Left lung (tissue), 14 donors: ENCODE measurements around the gene RHOT2. TPM values are rescaled to one million over a fixed set of nuclear protein-coding genes. Genes with fewer than 3 reads are reported as not detected.

Experiments
- ATAC-seq: fragments of 200-7000 bp; cut with Tn5 transposase; one replicate; pipeline ENCODE4 v1.9.1; 2020; ENCODE audit warnings: moderate library complexity
- DNase-seq, 4 donors: peaks; one replicate each; pipeline ENCODE4 v3.0.0-alpha.2; 2013 to 2020
- H3K27ac ChIP-seq, 2 donors: fragments of 200-600 bp; sonication (generic) in 1 of 2; one replicate each; pipeline versions ENCODE4 v1.5.0 to v1.8.0; 2020 to 2021
- H3K27me3 ChIP-seq, 2 donors: fragments of 200-600 bp; sonication (generic) in 1 of 2; one replicate each; pipeline versions ENCODE4 v1.5.0 to v1.8.0; 2020 to 2021
- H3K36me3 ChIP-seq, 2 donors: fragments of 200-600 bp; sonication (generic) in 1 of 2; one replicate each; pipeline versions ENCODE4 v1.5.0 to v1.8.0; 2020 to 2021
- H3K4me1 ChIP-seq, 2 donors: fragments of 200-600 bp; one replicate each; pipeline ENCODE4 v1.8.0; 2021
- H3K4me3 ChIP-seq, 2 donors: fragments of 200-600 bp; sonication (generic) in 1 of 2; one replicate each; pipeline versions ENCODE4 v1.5.0 to v1.8.0; 2020 to 2021; ENCODE audit warnings: mild to moderate bottlenecking in 1 of 2
- H3K9me3 ChIP-seq, 2 donors: fragments of 200-600 bp; sonication (generic) in 1 of 2; one replicate each; pipeline versions ENCODE4 v1.5.0 to v1.8.0; 2020 to 2021
- CTCF ChIP-seq, 2 donors: fragments of 200-600 bp; sonication (generic) in 1 of 2; IDR thresholded peaks; one replicate each; pipeline versions ENCODE4 v1.5.0 to v1.8.0; 2021; ENCODE audit warnings: antibody characterized with exemption in 2 of 2
- intact Hi-C, 2 donors: fragments of 100-400 bp; cut with DNase I; formaldehyde crosslinking; loops; one replicate each; pipeline versions ENCODE4 v1.11.2 to v1.14.2; 2022
- long read RNA-seq, 12 donors: library from polyadenylated mRNA in 2 of 12; unstranded in 2 of 12; transcript quantifications; one replicate each; pipeline ENCODE4 v2.0.0 and lab custom pipeline, GENCODE V29; 2019 to 2026
- polyA plus RNA-seq, 6 donors: library from polyadenylated mRNA; unstranded; fragments of 120-200 nt; gene quantifications; one replicate each; pipeline ENCODE4 v1.2.1, GENCODE V29; 2013; ENCODE audit not compliant: insufficient read length in 6 of 6
- total RNA-seq, 2 donors: library from RNA; stranded (reverse); fragmentation: NEBNext Ultra II Directional; extraction: Animal tissue kit (Norgen Biotek cat#: 25700); gene quantifications; one replicate each; pipeline ENCODE4 v1.2.1, GENCODE V29; 2021
- donor health status: DM: no; HTN: yes; CAD: no.
- donor health status: DM: no; HTN: no; CAD: no.

Gene RHOT2
- 10 to 100 TPM; 75.9 to 87.2 TPM for total RNA-seq
- 100 to 1,000 TPM in 1 of 6 donors, 10 to 100 TPM in 5; 59.8 to 104 (median 69.0) TPM for polyA plus RNA-seq
- long read RNA-seq, donor 1, transcript RHOT2-208 (2 exons, 397 nt) = major isoform, 9 of 46 reads
- long read RNA-seq, donor 1, partial matches to known transcripts = 35 of 46 reads
- long read RNA-seq, donor 1, other reads (novel, unspliced or antisense) = 0 of 46 reads
- long read RNA-seq, donor 2, partial matches to known transcripts = 7 of 11 reads
- long read RNA-seq, donor 2, other reads (novel, unspliced or antisense) = 0 of 11 reads
- long read RNA-seq, donor 3, partial matches to known transcripts = 16 of 19 reads
- long read RNA-seq, donor 3, other reads (novel, unspliced or antisense) = 0 of 19 reads
- long read RNA-seq, donor 4, transcript RHOT2-201 (19 exons, 2,539 nt) = major isoform, 11 of 29 reads
- long read RNA-seq, donor 4, partial matches to known transcripts = 3 of 29 reads
- long read RNA-seq, donor 4, other reads (novel, unspliced or antisense) = 14 of 29 reads
- long read RNA-seq, donor 5, partial matches to known transcripts = 13 of 16 reads
- long read RNA-seq, donor 5, other reads (novel, unspliced or antisense) = 0 of 16 reads
- long read RNA-seq, donor 6, transcript RHOT2-201 (19 exons, 2,539 nt) = major isoform, 5 of 5 reads
- long read RNA-seq, donor 6, partial matches to known transcripts = 0 of 5 reads
- long read RNA-seq, donor 6, other reads (novel, unspliced or antisense) = 0 of 5 reads
- long read RNA-seq, donor 7, transcript RHOT2-201 (19 exons, 2,539 nt) = major isoform, 5 of 12 reads
- long read RNA-seq, donor 7, partial matches to known transcripts = 0 of 12 reads
- long read RNA-seq, donor 7, other reads (novel, unspliced or antisense) = 5 of 12 reads
- long read RNA-seq, donor 8, transcript RHOT2-201 (19 exons, 2,539 nt) = major isoform, 6 of 8 reads
- long read RNA-seq, donor 8, partial matches to known transcripts = 0 of 8 reads
- long read RNA-seq, donor 8, other reads (novel, unspliced or antisense) = 0 of 8 reads
- long read RNA-seq, donor 9 = 0 reads
- long read RNA-seq, donor 10, transcript RHOT2-201 (19 exons, 2,539 nt) = major isoform, 9 of 33 reads
- long read RNA-seq, donor 10, partial matches to known transcripts = 4 of 33 reads
- long read RNA-seq, donor 10, other reads (novel, unspliced or antisense) = 19 of 33 reads
- long read RNA-seq, donor 11 = 0 reads
- long read RNA-seq, donor 12, partial matches to known transcripts = 0 of 5 reads
- long read RNA-seq, donor 12, other reads (novel, unspliced or antisense) = 0 of 5 reads

DNA sequence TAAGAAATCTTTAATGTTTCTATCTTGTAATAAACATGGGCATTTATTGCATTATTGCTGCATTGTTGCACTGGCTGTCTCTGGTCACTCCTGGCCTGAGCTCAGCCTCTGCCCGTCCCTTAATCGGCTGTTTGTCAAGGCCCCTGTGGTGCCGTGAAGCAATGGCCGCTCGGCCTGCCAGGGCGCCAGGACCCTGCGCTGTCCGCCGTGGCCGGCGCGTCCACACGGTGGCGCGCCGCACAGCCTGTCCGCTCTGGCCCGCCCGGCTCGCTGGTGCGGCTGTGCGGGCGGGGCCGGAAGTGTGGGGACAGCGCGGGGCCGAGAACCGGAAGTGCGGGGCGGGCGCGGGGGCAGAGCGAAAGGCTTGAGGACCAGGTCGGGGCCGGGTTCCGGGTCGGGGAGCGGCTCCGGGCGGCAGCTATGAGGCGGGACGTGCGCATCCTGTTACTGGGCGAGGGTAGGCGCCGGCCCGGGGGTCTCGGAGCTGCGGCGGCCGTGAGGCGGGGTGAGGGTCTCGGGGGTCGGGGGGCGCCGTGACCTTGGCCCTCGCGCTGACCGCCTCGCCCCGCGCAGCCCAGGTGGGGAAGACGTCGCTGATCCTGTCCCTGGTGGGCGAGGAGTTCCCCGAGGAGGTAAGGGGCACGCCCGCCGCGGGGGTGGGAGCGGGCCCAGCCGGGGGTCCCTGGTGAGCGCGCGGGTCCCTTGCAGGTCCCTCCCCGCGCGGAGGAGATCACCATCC is at the start of gene RHOT2:
RHOT2 (plus strand) TSS at position 353 of the 739 bp plus-strand sequence; CDS start at position 421, 68 bp downstream.
- Histone ChIP-seq H3K27me3 (no peaks in the 10 kb centered on the region), H3K9me3 (no peaks in the 10 kb centered on the region), H3K36me3 (peaks cover 0 to 41% of the 10 kb centered on the region in 2 donors), H3K4me1 (peaks cover 6 to 18% of the 10 kb centered on the region in 2 donors), H3K27ac (peak within 1 kb of the TSS; percentile 69 to 70), H3K4me3 (peak within 1 kb of the TSS; percentile 83 to 98)
- ATAC-seq = peak; percentile 98
- TF ChIP-seq CTCF (IDR thresholded peaks at IDR 0.05) = peak; percentile 77 to 97
- DNase-seq = peak; percentile 83 to 99 (median 93)
- intact Hi-C loops = no loop called here

GRCh38 chr16:619476-620100 is 48.3 kb upstream of the RHOT2 start:
- H3K36me3 ChIP-seq = peaks cover 0 to 19% of the 10 kb centered on the region in 2 donors
- no peak overlapping the region for H3K4me3 ChIP-seq
- peak in 2 of 4 donors; percentile 52 to 62 for DNase-seq

GRCh38 chr16:620700-621525 is 47.0 kb upstream of the RHOT2 start:
- peaks cover 0 to 13% of the 10 kb centered on the region in 2 donors for H3K4me1 ChIP-seq
- TF ChIP-seq CTCF (IDR thresholded peaks at IDR 0.05) = no peak
- intact Hi-C loops = no loop called here
- H3K4me3 ChIP-seq = no peak overlapping the region
- peak in 1 of 4 donors; percentile 71 for DNase-seq
- no peak overlapping the region for H3K27ac ChIP-seq
- H3K9me3 ChIP-seq = no peaks in the 10 kb centered on the region
- no peak for ATAC-seq
- no peaks in the 10 kb centered on the region for H3K27me3 ChIP-seq
- H3K36me3 ChIP-seq = peaks cover 0 to 31% of the 10 kb centered on the region in 2 donors

More at GRCh38 chr16:619476-620100, 48.3 kb upstream of the RHOT2 start:
- Histone ChIP-seq H3K27ac (no peak overlapping the region), H3K9me3 (no peaks in the 10 kb centered on the region), H3K27me3 (no peaks in the 10 kb centered on the region), H3K4me1 (peaks cover 0 to 13% of the 10 kb centered on the region in 2 donors)
- ATAC-seq = no peak
- intact Hi-C loops = no loop called here
- no peak for TF ChIP-seq CTCF (IDR thresholded peaks at IDR 0.05)
